Adrenal gland (tissue), 5 donors: ENCODE data around the gene GAS2.

Experiments
- CTCF ChIP-seq, 6 experiments: fragments of 450-650 bp in 4 of 6; fragments of 200-600 bp in 2 of 6; sonication (generic) in 1 of 6; IDR thresholded peaks; 1 replicate in 5 of 6; 2 replicates in 1 of 6; pipeline versions ENCODE4 v1.5.1 to v1.8.0; 2016 to 2021; ENCODE audit warnings: antibody characterized with exemption in 6 of 6, mild to moderate bottlenecking in 2 of 6, moderate library complexity in 1 of 6
- POLR2A ChIP-seq, 2 donors: fragments of 450-650 bp; IDR thresholded peaks; one replicate each; pipeline ENCODE4 v1.6.1; 2017; ENCODE audit warnings: antibody characterized with exemption in 2 of 2, mild to moderate bottlenecking in 2 of 2, moderate library complexity in 1 of 2
- donor health status: DM: no; HTN: no; CAD: no.

- no peak for TF ChIP-seq CTCF (IDR thresholded peaks at IDR 0.05)
- no peak for TF ChIP-seq POLR2A (IDR thresholded peaks at IDR 0.05)
Observed at GRCh38 chr11:22753416-22753815, 87.0 kb downstream of the GAS2 start.
